HepG2 (cell line): ENCODE results near the gene PLPP7. TPM values are rescaled to one million over a fixed set of nuclear protein-coding genes. Genes with fewer than 3 reads are reported as not detected.
A peak's percentile ranks its signal among the peaks of the same experiment; 100 is the strongest.

ENCODE experiments used
- ATF1 ChIP-seq: IDR thresholded peaks from 2 replicates; pipeline ENCODE4 v1.6.1; 2016; ENCODE audit warnings: mild to moderate bottlenecking, control low read depth
- JUN ChIP-seq: sonication (generic); formaldehyde crosslinking; IDR thresholded peaks from 2 replicates; pipeline ENCODE4 v1.4.0; 2020; ENCODE audit warnings: mild to moderate bottlenecking, missing genetic modification reagents
- MEF2D ChIP-seq: sonication (generic); formaldehyde crosslinking; IDR thresholded peaks from 2 replicates; pipeline ENCODE4 v1.5.1; 2020; ENCODE audit warnings: mild to moderate bottlenecking, missing genetic modification reagents
- MXI1 ChIP-seq: IDR thresholded peaks from 3 replicates; pipeline ENCODE4 v1.6.1; 2012; ENCODE audit warnings: low read depth, low read length, inconsistent platforms, borderline replicate concordance
- PHF20 ChIP-seq: sonication (generic); formaldehyde crosslinking; IDR thresholded peaks from 2 replicates; pipeline ENCODE4 v1.5.0; 2020; ENCODE audit warnings: mild to moderate bottlenecking, missing genetic modification reagents
- PHF21A ChIP-seq: sonication (generic); formaldehyde crosslinking; IDR thresholded peaks from 2 replicates; pipeline ENCODE4 v1.5.0; 2020; ENCODE audit warnings: mild to moderate bottlenecking, missing genetic modification reagents
- REPIN1 ChIP-seq: sonication (generic); formaldehyde crosslinking; IDR thresholded peaks from 2 replicates; pipeline ENCODE4 v1.8.0; 2022; ENCODE audit warnings: missing genetic modification reagents, low read depth, mild to moderate bottlenecking, borderline replicate concordance
- ZFP1 ChIP-seq: IDR thresholded peaks from 2 replicates; pipeline ENCODE4 v1.6.1; 2016
- ZNF17 ChIP-seq: sonication (generic); formaldehyde crosslinking; IDR thresholded peaks from 2 replicates; pipeline ENCODE4 v1.5.0; 2020; ENCODE audit warnings: mild to moderate bottlenecking, missing genetic modification reagents
- ZNF350 ChIP-seq: sonication (generic); formaldehyde crosslinking; IDR thresholded peaks from 2 replicates; pipeline ENCODE4 v1.4.0; 2020; ENCODE audit warnings: mild to moderate bottlenecking, low read depth, missing genetic modification reagents, borderline replicate concordance
- ZNF883 ChIP-seq: sonication (generic); formaldehyde crosslinking; IDR thresholded peaks from 2 replicates; pipeline ENCODE4 v1.5.1; 2020; ENCODE audit warnings: mild to moderate bottlenecking, missing genetic modification reagents; ENCODE audit errors: not compliant biosample characterization
- polyA plus RNA-seq, 8 experiments: library from polyadenylated mRNA; depleted of rRNA in 3 of 8; stranded (reverse) in 7 of 8; unstranded in 1 of 8; fragments of >200 nt; fragmentation: Illumina TruSeq in 4 of 8; extraction: Trizol in 4 of 8; gene quantifications; 2 replicates each; pipeline versions ENCODE4 v1.2.1 to v1.2.3, GENCODE V29; 2011 to 2016; ENCODE audit warnings: low read depth in 4 of 8, missing spikeins in 1 of 8, mixed read lengths in 1 of 8; ENCODE audit not compliant: insufficient read depth in 1 of 8
- total RNA-seq, 5 experiments: library from RNA; depleted of rRNA; stranded (reverse); fragments of >200 nt; fragmentation: Illumina TruSeq; extraction: Trizol; gene quantifications; 2 replicates each; pipeline ENCODE4 v1.2.3, GENCODE V29; 2016; ENCODE audit warnings: low read depth in 1 of 5
- TF ChIP-seq, protein P1 (sequence below): sonication (generic); formaldehyde crosslinking; IDR thresholded peaks from 2 replicates; pipeline ENCODE4 v1.4.0; 2020; ENCODE audit warnings: mild to moderate bottlenecking, missing genetic modification reagents
- TF ChIP-seq, protein P2 (sequence below): sonication (generic); formaldehyde crosslinking; IDR thresholded peaks from 2 replicates; pipeline ENCODE4 v1.4.0; 2020; ENCODE audit warnings: missing genetic modification reagents, low read depth, mild to moderate bottlenecking, borderline replicate concordance
- TF ChIP-seq, protein P3 (sequence below): sonication (generic); formaldehyde crosslinking; IDR thresholded peaks from 2 replicates; pipeline ENCODE4 v1.4.0; 2020; ENCODE audit warnings: missing genetic modification reagents
- TF ChIP-seq, protein P4 (sequence below): sonication (generic); formaldehyde crosslinking; IDR thresholded peaks from 2 replicates; pipeline ENCODE4 v1.4.0; 2020; ENCODE audit warnings: mild to moderate bottlenecking, missing genetic modification reagents
- TF ChIP-seq, protein P5 (sequence below): IDR thresholded peaks from 2 replicates; pipeline ENCODE4 v1.4.0; 2020; ENCODE audit warnings: mild to moderate bottlenecking, missing genetic modification reagents
- TF ChIP-seq, protein P6 (sequence below): IDR thresholded peaks from 2 replicates; pipeline ENCODE4 v1.6.1; 2016; ENCODE audit warnings: missing genetic modification reagents, missing compliant biosample characterization

PLPP7 gene
- total and polyA plus RNA-seq, 2 of the 13 experiments (the other 11 are each of a cell fraction or from before 2014, with no cell fraction given): 0.33 to 1.2 TPM

DNA sequence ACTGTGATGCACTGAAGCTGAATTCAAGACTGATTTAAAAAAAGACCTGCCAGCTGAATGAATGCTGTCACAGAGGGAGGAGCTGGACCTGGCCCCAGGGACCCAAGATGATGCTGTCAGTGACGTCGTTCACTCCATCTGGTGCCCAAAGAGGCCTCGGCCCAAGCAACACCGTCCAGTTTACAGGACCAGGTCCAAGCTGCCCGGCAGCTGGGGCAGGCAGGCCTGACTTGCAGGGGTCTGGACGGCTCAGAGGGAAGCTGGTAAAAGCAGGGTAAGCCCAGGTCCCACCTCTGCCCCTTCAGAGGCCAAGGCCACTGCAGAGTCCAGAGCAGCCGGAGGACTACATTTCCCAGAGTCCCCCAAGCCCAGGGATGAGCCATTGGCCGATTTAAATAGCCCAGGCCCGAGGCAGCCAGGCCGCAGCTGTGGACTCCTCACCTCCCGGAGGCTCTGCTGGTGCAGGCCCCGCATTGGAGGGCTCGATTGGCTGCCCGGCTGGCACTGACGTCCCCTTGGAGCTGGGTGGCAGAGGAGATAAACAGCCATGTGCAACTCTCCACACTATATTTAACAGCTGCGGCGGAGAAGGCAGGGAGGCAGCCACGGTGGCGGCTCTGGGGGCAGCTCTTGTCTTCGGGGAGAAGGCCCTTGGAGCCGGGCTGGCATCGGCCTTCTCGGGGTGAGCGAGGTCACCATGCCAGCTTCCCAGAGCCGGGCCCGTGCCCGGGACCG lies at the start of gene PLPP7 (continued):
- TF ChIP-seq, protein P1, sequence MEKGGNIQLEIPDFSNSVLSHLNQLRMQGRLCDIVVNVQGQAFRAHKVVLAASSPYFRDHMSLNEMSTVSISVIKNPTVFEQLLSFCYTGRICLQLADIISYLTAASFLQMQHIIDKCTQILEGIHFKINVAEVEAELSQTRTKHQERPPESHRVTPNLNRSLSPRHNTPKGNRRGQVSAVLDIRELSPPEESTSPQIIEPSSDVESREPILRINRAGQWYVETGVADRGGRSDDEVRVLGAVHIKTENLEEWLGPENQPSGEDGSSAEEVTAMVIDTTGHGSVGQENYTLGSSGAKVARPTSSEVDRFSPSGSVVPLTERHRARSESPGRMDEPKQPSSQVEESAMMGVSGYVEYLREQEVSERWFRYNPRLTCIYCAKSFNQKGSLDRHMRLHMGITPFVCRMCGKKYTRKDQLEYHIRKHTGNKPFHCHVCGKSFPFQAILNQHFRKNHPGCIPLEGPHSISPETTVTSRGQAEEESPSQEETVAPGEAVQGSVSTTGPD (CRISPR knock-in tag): no peak
- TF ChIP-seq ZNF883 (CRISPR knock-in tag): peak; percentile 31
- TF ChIP-seq MEF2D (CRISPR knock-in tag): peak; percentile 48; the same call in 1 of the 2 replicates
- TF ChIP-seq, protein P2, sequence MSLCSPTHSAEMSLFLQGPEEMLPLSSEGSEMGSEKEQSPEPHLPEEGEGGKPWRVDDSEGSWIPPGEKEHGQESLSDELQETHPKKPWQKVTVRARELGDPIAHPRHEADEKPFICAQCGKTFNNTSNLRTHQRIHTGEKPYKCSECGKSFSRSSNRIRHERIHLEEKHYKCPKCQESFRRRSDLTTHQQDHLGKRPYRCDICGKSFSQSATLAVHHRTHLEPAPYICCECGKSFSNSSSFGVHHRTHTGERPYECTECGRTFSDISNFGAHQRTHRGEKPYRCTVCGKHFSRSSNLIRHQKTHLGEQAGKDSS (CRISPR knock-in tag): 0 out of 2 replicates have a peak, but pooled peaks have one; percentile 59
- no peak for TF ChIP-seq MXI1
- TF ChIP-seq, protein P3, sequence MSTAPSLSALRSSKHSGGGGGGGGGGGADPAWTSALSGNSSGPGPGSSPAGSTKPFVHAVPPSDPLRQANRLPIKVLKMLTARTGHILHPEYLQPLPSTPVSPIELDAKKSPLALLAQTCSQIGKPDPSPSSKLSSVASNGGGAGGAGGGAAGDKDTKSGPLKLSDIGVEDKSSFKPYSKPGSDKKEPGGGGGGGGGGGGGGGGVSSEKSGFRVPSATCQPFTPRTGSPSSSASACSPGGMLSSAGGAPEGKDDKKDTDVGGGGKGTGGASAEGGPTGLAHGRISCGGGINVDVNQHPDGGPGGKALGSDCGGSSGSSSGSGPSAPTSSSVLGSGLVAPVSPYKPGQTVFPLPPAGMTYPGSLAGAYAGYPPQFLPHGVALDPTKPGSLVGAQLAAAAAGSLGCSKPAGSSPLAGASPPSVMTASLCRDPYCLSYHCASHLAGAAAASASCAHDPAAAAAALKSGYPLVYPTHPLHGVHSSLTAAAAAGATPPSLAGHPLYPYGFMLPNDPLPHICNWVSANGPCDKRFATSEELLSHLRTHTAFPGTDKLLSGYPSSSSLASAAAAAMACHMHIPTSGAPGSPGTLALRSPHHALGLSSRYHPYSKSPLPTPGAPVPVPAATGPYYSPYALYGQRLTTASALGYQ (CRISPR knock-in tag): no peak
- TF ChIP-seq JUN: no peak
- TF ChIP-seq, protein P4, sequence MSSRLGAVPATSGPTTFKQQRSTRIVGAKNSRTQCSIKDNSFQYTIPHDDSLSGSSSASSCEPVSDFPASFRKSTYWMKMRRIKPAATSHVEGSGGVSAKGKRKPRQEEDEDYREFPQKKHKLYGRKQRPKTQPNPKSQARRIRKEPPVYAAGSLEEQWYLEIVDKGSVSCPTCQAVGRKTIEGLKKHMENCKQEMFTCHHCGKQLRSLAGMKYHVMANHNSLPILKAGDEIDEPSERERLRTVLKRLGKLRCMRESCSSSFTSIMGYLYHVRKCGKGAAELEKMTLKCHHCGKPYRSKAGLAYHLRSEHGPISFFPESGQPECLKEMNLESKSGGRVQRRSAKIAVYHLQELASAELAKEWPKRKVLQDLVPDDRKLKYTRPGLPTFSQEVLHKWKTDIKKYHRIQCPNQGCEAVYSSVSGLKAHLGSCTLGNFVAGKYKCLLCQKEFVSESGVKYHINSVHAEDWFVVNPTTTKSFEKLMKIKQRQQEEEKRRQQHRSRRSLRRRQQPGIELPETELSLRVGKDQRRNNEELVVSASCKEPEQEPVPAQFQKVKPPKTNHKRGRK (CRISPR knock-in tag): no peak
- TF ChIP-seq ZFP1 (CRISPR knock-in tag): no peak
- peak; percentile 39; the same call in 1 of the 2 replicates for TF ChIP-seq PHF20 (CRISPR knock-in tag)
- TF ChIP-seq REPIN1 (CRISPR knock-in tag): no peak
- TF ChIP-seq, protein P5, sequence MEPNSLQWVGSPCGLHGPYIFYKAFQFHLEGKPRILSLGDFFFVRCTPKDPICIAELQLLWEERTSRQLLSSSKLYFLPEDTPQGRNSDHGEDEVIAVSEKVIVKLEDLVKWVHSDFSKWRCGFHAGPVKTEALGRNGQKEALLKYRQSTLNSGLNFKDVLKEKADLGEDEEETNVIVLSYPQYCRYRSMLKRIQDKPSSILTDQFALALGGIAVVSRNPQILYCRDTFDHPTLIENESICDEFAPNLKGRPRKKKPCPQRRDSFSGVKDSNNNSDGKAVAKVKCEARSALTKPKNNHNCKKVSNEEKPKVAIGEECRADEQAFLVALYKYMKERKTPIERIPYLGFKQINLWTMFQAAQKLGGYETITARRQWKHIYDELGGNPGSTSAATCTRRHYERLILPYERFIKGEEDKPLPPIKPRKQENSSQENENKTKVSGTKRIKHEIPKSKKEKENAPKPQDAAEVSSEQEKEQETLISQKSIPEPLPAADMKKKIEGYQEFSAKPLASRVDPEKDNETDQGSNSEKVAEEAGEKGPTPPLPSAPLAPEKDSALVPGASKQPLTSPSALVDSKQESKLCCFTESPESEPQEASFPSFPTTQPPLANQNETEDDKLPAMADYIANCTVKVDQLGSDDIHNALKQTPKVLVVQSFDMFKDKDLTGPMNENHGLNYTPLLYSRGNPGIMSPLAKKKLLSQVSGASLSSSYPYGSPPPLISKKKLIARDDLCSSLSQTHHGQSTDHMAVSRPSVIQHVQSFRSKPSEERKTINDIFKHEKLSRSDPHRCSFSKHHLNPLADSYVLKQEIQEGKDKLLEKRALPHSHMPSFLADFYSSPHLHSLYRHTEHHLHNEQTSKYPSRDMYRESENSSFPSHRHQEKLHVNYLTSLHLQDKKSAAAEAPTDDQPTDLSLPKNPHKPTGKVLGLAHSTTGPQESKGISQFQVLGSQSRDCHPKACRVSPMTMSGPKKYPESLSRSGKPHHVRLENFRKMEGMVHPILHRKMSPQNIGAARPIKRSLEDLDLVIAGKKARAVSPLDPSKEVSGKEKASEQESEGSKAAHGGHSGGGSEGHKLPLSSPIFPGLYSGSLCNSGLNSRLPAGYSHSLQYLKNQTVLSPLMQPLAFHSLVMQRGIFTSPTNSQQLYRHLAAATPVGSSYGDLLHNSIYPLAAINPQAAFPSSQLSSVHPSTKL (CRISPR knock-in tag): no peak
- no peak for TF ChIP-seq ZNF350 (CRISPR knock-in tag)
- TF ChIP-seq ZNF17 (CRISPR knock-in tag): no peak
- TF ChIP-seq ATF1 (CRISPR knock-in tag): no peak
- TF ChIP-seq, protein P6, sequence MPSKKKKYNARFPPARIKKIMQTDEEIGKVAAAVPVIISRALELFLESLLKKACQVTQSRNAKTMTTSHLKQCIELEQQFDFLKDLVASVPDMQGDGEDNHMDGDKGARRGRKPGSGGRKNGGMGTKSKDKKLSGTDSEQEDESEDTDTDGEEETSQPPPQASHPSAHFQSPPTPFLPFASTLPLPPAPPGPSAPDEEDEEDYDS (CRISPR knock-in tag): peak; percentile 53; the same call in 1 of the 2 replicates
- TF ChIP-seq PHF21A: no peak
